Activated effector memory CD4-positive, alpha-beta T cell treated with anti-CD3 and anti-CD28 coated beads, Interleukin-2, amount 50 U/mL, for 16 hours (primary cell): Measurements from ENCODE around the gene LYSMD4.

Experiments
- DNase-seq: peaks from one replicate; pipeline ENCODE4 v3.0.0-alpha.2; 2020

The LYSMD4 gene

DNA sequence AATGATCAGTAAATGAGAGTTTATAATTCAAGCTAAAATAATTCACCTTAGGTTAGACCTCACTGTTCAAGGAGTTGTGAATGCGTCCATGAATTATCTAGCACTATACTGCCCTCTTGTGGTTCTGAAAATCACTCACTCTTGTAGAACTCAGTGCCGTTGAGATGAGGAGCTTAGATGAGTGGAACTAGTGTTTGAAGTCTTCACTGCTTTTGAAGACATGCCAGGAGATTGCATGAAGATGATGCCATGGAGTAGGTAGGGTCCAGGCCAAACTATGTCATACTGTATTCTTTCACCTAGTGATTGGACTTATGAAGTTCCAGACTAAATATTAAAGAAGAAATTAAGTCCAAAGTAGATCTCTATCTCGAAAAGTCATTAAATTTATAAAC, 28.8 kb downstream of the LYSMD4 start:
- DNase-seq: no peak

- no peak for DNase-seq
These were observed 29.4 kb downstream of the LYSMD4 start for GRCh38 chr15:99703603-99704443.

DNA sequence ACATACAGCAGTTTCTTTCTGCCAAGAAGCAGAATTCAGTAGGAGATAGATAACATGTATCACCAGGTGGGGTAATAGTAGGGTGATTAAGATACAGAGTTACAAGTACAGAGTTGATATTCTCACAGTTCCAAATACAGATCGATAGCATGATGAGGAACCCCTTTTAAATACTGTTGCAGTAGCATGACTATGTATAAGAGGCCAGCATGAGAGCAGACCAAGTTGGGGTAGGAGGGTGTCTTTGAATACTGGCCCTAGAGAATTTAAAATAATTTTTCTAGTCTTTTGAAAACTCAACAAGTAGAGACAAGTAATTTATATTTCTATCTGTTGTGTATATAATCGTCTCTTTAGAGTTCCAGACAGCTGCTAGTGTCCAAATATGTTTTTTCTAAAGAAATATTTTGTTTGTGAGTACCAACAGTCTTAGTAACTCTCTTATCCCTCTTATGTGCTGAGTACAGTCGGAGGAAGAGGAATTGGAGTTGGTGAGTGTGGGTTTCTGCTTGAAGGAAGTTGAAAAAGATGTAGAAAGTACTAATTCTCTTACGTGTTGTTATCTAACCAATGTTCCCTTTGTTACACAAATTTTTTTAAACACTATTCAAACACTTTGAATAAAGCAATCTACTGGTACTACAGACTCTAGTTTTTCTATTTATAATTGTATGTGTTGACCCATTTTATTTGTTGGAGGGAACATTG, 30.2 kb downstream of the LYSMD4 start:
- no peak for DNase-seq

- no peak for DNase-seq
These were observed 37.1 kb downstream of the LYSMD4 start for GRCh38 chr15:99696096-99696495.

GRCh38 chr15:99692825-99693224, 40.4 kb downstream of the LYSMD4 start:
- DNase-seq: no peak

- no peak for DNase-seq
These were observed 46.9 kb downstream of the LYSMD4 start for GRCh38 chr15:99686290-99686689.

GRCh38 chr15:99683000-99683670, 50.1 kb downstream of the LYSMD4 start:
- DNase-seq: no peak

DNA sequence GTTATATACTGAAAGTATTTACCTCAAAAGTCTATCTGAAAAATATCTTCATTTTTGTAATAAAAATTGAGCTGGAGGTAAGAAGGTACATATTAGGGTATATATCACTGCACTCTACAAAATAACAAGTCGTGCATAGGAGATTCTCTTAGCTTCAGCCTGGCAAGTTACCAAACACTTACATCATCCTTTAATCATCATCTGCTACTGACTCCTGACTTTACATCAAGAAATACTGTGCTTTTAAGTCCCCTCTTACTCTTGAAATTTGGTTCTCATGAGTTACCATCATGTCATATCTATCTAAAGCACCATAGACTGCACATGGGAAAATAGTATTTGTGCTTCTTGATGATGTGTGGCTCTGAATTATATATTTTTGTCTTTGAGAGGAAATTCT, 50.8 kb downstream of the LYSMD4 start:
- DNase-seq: no peak

DNA sequence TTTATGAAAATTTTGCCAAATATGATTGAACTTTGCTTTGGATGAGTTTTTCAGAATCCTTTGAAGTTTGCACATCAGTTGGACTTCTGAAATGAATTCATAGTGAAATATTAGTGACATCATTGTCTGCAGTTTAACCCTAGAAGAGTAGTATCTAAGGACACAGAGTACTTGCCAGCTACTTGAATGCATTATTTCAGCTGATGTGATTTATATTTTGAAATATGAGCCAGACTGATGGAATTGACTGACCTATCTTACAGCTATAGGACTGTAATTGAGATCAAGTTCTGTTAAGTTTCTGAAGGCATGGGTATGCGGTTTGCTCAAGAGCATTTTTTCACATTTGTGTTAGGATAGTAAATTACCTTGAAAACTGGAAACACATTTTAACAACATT, 51.2 kb downstream of the LYSMD4 start:
- DNase-seq: no peak

- no peak for DNase-seq
These were observed 53.0 kb downstream of the LYSMD4 start for GRCh38 chr15:99680276-99680675.

- DNase-seq: no peak
These were observed 55.6 kb downstream of the LYSMD4 start for GRCh38 chr15:99677540-99678134.
